ENCODE measurements around the gene MAGEB17. TPM values are rescaled to one million over a fixed set of nuclear protein-coding genes. Genes with fewer than 3 reads are reported as not detected.
"Not testable (repeated sequence)": the region's sequence is repeated elsewhere in the genome, so short reads cannot be mapped to it uniquely, and the experiment has no call there.

Gene MAGEB17
- total RNA-seq, 2 experiments from 2014 or later = not detected

GRCh38 chrX:16140983-16141382, 26.3 kb upstream of the MAGEB17 start:
- no peak overlapping the region for H3K27ac Mint-ChIP-seq
- no peak overlapping the region for H3K4me3 Mint-ChIP-seq
- ChIA-PET POLR2A (no interaction called here), CTCF (no interaction called here)
- DNase-seq = no peak
- H3K4me1 Mint-ChIP-seq = no peaks in the 10 kb centered on the region
- H3K36me3 Mint-ChIP-seq (ENCODE audit: low read depth) = no peaks in the 10 kb centered on the region
- H3K27me3 Mint-ChIP-seq = peaks cover 9% of the 10 kb centered on the region
- no peaks in the 10 kb centered on the region for H3K9me3 Mint-ChIP-seq

GRCh38 chrX:16141422-16142245, 25.6 kb upstream of the MAGEB17 start:
- POLR2A ChIA-PET = no interaction called here
- CTCF ChIA-PET = interaction anchor here (1.4 kb wide), 1 partner anchor 18 kb away, joined by 3 read pairs; the partner anchor contains the start of gene GRPR
- no peaks in the 10 kb centered on the region for H3K4me1 Mint-ChIP-seq
- DNase-seq = no peak
- no peak overlapping the region for H3K4me3 Mint-ChIP-seq
- peaks cover 8% of the 10 kb centered on the region for H3K27me3 Mint-ChIP-seq
- no peaks in the 10 kb centered on the region for H3K9me3 Mint-ChIP-seq
- no peak overlapping the region for H3K27ac Mint-ChIP-seq
- no peaks in the 10 kb centered on the region for H3K36me3 Mint-ChIP-seq (ENCODE audit: low read depth)

GRCh38 chrX:16142246-16142558, 25.1 kb upstream of the MAGEB17 start:
- Mint-ChIP-seq H3K9me3 (no peaks in the 10 kb centered on the region), H3K36me3 (ENCODE audit: low read depth) (no peaks in the 10 kb centered on the region), H3K4me1 (no peaks in the 10 kb centered on the region), H3K27ac (no peak overlapping the region), H3K4me3 (no peak overlapping the region), H3K27me3 (peaks cover 8% of the 10 kb centered on the region)
- DNase-seq = no peak
- ChIA-PET POLR2A (no interaction called here), CTCF (interaction anchor here (1.4 kb wide), 1 partner anchor 19 kb away, joined by 3 read pairs; the partner anchor contains the start of gene GRPR)

- H3K9me3 Mint-ChIP-seq = no peaks in the 10 kb centered on the region
- H3K27ac Mint-ChIP-seq = no peak overlapping the region
- DNase-seq = no peak
- peaks cover 8% of the 10 kb centered on the region for H3K27me3 Mint-ChIP-seq
- ChIA-PET CTCF (no interaction called here), POLR2A (no interaction called here)
- H3K4me3 Mint-ChIP-seq = no peak overlapping the region
- H3K36me3 Mint-ChIP-seq (ENCODE audit: low read depth) = no peaks in the 10 kb centered on the region
- no peaks in the 10 kb centered on the region for H3K4me1 Mint-ChIP-seq
Measured at GRCh38 chrX:16143968-16144367, 23.3 kb upstream of the MAGEB17 start.

- Mint-ChIP-seq H3K9me3 (no peaks in the 10 kb centered on the region), H3K27me3 (peaks cover 8% of the 10 kb centered on the region), H3K4me1 (no peaks in the 10 kb centered on the region), H3K27ac (no peak overlapping the region), H3K36me3 (ENCODE audit: low read depth) (no peaks in the 10 kb centered on the region), H3K4me3 (no peak overlapping the region)
- POLR2A ChIA-PET = no interaction called here
- DNase-seq = no peak
- CTCF ChIA-PET = no interaction called here
Measured at GRCh38 chrX:16144420-16144819, 22.9 kb upstream of the MAGEB17 start.

- H3K4me1 Mint-ChIP-seq; POLR2A ChIA-PET; H3K9me3 Mint-ChIP-seq; CTCF ChIA-PET; H3K27ac Mint-ChIP-seq; H3K4me3 Mint-ChIP-seq; DNase-seq; H3K27me3 Mint-ChIP-seq; H3K36me3 Mint-ChIP-seq (ENCODE audit: low read depth): not testable (repeated sequence)
Measured at GRCh38 chrX:16145093-16145492, 22.2 kb upstream of the MAGEB17 start.

GRCh38 chrX:16145656-16146055, 21.6 kb upstream of the MAGEB17 start:
- Mint-ChIP-seq H3K36me3 (ENCODE audit: low read depth) (no peaks in the 10 kb centered on the region), H3K4me1 (no peaks in the 10 kb centered on the region)
- POLR2A ChIA-PET = interaction anchor here (0.6 kb wide), 1 partner anchor 581 kb away, joined by 3 read pairs; no protein-coding TSS in a partner anchor

GRCh38 chrX:16148896-16149295, 18.4 kb upstream of the MAGEB17 start:
- Mint-ChIP-seq H3K9me3 (no peaks in the 10 kb centered on the region), H3K27ac (no peak overlapping the region), H3K27me3 (peaks cover 4% of the 10 kb centered on the region), H3K36me3 (ENCODE audit: low read depth) (no peaks in the 10 kb centered on the region), H3K4me1 (no peaks in the 10 kb centered on the region), H3K4me3 (no peak overlapping the region)
- ChIA-PET CTCF (interaction anchor here (0.5 kb wide), 1 partner anchor 551 kb away, joined by 4 read pairs; no protein-coding TSS in a partner anchor), POLR2A (no interaction called here)
- DNase-seq = no peak

More at GRCh38 chrX:16145656-16146055, 21.6 kb upstream of the MAGEB17 start:
- Mint-ChIP-seq H3K27ac (no peak overlapping the region), H3K4me3 (no peak overlapping the region), H3K9me3 (no peaks in the 10 kb centered on the region), H3K27me3 (peaks cover 8% of the 10 kb centered on the region)
- CTCF ChIA-PET = no interaction called here
- DNase-seq = no peak

GRCh38 chrX:16155581-16156096, 11.6 kb upstream of the MAGEB17 start:
- no peaks in the 10 kb centered on the region for H3K4me1 Mint-ChIP-seq
- no peak overlapping the region for H3K4me3 Mint-ChIP-seq
- H3K9me3 Mint-ChIP-seq = no peaks in the 10 kb centered on the region
- DNase-seq = no peak
- no peaks in the 10 kb centered on the region for H3K36me3 Mint-ChIP-seq (ENCODE audit: low read depth)
- no peaks in the 10 kb centered on the region for H3K27me3 Mint-ChIP-seq
- H3K27ac Mint-ChIP-seq = no peak overlapping the region
- ChIA-PET CTCF (interaction anchor here (1.3 kb wide), 1 partner anchor 25 kb away, joined by 3 read pairs; no protein-coding TSS in a partner anchor), POLR2A (no interaction called here)

GRCh38 chrX:16156692-16157331, 10.5 kb upstream of the MAGEB17 start:
- Mint-ChIP-seq H3K9me3 (no peaks in the 10 kb centered on the region), H3K4me1 (no peaks in the 10 kb centered on the region), H3K36me3 (ENCODE audit: low read depth) (no peaks in the 10 kb centered on the region), H3K27me3 (no peaks in the 10 kb centered on the region), H3K27ac (no peak overlapping the region), H3K4me3 (no peak overlapping the region)
- DNase-seq = no peak
- CTCF ChIA-PET = no interaction called here
- POLR2A ChIA-PET = no interaction called here

- Mint-ChIP-seq H3K4me1 (no peaks in the 10 kb centered on the region), H3K4me3 (no peak overlapping the region), H3K36me3 (ENCODE audit: low read depth) (no peaks in the 10 kb centered on the region), H3K27me3 (no peaks in the 10 kb centered on the region), H3K9me3 (no peaks in the 10 kb centered on the region), H3K27ac (no peak overlapping the region)
- POLR2A ChIA-PET = no interaction called here
- CTCF ChIA-PET = no interaction called here
- DNase-seq = no peak
Measured at GRCh38 chrX:16160729-16161128, 6.6 kb upstream of the MAGEB17 start.

- DNase-seq; H3K4me1 Mint-ChIP-seq; H3K27ac Mint-ChIP-seq; CTCF ChIA-PET; H3K9me3 Mint-ChIP-seq; H3K27me3 Mint-ChIP-seq; H3K4me3 Mint-ChIP-seq; H3K36me3 Mint-ChIP-seq (ENCODE audit: low read depth); POLR2A ChIA-PET: not testable (repeated sequence)
Measured at GRCh38 chrX:16161173-16161572, 6.1 kb upstream of the MAGEB17 start.

- Mint-ChIP-seq H3K9me3 (no peaks in the 10 kb centered on the region), H3K36me3 (ENCODE audit: low read depth) (no peaks in the 10 kb centered on the region), H3K4me1 (no peaks in the 10 kb centered on the region), H3K27ac (no peak overlapping the region), H3K4me3 (no peak overlapping the region), H3K27me3 (no peaks in the 10 kb centered on the region)
- DNase-seq = no peak
- POLR2A ChIA-PET = no interaction called here
- CTCF ChIA-PET = no interaction called here
Measured at GRCh38 chrX:16162391-16162790, 4.9 kb upstream of the MAGEB17 start.

All from activated CD4-positive, alpha-beta T cell treated with anti-CD3 and anti-CD28 coated beads, Interleukin-2, amount 10 ng/mL, durations not matched to agents 7 days and 5 days (primary cell).